Measurements from ENCODE around the gene TRAF3.

DNA sequence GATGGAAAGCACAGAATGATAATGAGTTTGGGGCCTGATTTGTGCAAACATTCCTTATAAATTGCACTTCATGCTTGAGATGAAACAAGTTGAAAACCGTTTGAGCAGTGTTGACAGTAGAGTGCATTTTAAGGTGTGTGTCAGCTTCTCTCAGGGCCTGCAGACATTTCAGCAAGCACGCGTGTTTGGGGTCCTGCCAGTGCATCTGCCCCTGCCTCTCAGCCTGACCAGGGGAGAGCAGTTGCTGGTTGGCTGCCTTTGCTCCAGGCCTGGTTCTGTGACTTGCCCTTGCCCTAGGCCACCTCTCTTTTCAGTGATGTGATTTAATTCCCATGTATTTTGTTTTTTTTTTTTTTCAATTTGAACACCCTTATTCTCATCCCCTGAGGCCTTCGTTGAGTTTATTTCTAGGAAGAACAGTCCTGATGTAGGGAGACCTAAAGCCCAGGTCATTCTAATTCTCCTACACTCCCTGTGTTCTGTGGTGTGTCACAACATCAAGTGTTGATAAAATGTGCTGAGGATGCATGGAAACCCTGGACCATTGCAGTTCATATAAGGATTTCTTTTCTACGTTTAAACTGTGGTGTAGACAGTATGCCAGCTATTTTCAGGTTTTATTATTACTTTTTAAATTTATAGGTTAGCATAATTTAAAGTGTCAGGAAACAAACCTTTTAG is 105.1 kb downstream of the TRAF3 start:
- TF ChIP-seq, protein P1, sequence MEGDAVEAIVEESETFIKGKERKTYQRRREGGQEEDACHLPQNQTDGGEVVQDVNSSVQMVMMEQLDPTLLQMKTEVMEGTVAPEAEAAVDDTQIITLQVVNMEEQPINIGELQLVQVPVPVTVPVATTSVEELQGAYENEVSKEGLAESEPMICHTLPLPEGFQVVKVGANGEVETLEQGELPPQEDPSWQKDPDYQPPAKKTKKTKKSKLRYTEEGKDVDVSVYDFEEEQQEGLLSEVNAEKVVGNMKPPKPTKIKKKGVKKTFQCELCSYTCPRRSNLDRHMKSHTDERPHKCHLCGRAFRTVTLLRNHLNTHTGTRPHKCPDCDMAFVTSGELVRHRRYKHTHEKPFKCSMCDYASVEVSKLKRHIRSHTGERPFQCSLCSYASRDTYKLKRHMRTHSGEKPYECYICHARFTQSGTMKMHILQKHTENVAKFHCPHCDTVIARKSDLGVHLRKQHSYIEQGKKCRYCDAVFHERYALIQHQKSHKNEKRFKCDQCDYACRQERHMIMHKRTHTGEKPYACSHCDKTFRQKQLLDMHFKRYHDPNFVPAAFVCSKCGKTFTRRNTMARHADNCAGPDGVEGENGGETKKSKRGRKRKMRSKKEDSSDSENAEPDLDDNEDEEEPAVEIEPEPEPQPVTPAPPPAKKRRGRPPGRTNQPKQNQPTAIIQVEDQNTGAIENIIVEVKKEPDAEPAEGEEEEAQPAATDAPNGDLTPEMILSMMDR (IDR thresholded peaks at IDR 0.05) = no peak
- TF ChIP-seq POLR2AphosphoS5 (IDR thresholded peaks at IDR 0.05; ENCODE audit: low read depth, low read length) (no peak), SIN3A (IDR thresholded peaks at IDR 0.05; ENCODE audit: borderline replicate concordance, insufficient read depth, low read depth, low read length) (no peak), TCF7L2 (IDR thresholded peaks at IDR 0.05; ENCODE audit: low read depth, low read length) (no peak)
- TF ChIP-seq, protein P2, sequence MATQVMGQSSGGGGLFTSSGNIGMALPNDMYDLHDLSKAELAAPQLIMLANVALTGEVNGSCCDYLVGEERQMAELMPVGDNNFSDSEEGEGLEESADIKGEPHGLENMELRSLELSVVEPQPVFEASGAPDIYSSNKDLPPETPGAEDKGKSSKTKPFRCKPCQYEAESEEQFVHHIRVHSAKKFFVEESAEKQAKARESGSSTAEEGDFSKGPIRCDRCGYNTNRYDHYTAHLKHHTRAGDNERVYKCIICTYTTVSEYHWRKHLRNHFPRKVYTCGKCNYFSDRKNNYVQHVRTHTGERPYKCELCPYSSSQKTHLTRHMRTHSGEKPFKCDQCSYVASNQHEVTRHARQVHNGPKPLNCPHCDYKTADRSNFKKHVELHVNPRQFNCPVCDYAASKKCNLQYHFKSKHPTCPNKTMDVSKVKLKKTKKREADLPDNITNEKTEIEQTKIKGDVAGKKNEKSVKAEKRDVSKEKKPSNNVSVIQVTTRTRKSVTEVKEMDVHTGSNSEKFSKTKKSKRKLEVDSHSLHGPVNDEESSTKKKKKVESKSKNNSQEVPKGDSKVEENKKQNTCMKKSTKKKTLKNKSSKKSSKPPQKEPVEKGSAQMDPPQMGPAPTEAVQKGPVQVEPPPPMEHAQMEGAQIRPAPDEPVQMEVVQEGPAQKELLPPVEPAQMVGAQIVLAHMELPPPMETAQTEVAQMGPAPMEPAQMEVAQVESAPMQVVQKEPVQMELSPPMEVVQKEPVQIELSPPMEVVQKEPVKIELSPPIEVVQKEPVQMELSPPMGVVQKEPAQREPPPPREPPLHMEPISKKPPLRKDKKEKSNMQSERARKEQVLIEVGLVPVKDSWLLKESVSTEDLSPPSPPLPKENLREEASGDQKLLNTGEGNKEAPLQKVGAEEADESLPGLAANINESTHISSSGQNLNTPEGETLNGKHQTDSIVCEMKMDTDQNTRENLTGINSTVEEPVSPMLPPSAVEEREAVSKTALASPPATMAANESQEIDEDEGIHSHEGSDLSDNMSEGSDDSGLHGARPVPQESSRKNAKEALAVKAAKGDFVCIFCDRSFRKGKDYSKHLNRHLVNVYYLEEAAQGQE (IDR thresholded peaks at IDR 0.05; ENCODE audit: insufficient read depth in 1 of 2, low read depth in 2 of 2, low read length in 1 of 2) = no peak

Data from Panc1 (cell line).